HG02678 (cell line): ENCODE results near the gene KRTAP4-7.
"Not testable (repeated sequence)": the region's sequence is repeated elsewhere in the genome, so short reads cannot be mapped to it uniquely, and the experiment has no call there.

Experiments used
- ATAC-seq: cut with Tn5 transposase; IDR thresholded peaks from one replicate; pipeline ENCODE4 v1.9.1; 2021; ENCODE audit warnings: mild to moderate bottlenecking, moderate library complexity; ENCODE audit not compliant: unreplicated experiment

KRTAP4-7 gene

DNA sequence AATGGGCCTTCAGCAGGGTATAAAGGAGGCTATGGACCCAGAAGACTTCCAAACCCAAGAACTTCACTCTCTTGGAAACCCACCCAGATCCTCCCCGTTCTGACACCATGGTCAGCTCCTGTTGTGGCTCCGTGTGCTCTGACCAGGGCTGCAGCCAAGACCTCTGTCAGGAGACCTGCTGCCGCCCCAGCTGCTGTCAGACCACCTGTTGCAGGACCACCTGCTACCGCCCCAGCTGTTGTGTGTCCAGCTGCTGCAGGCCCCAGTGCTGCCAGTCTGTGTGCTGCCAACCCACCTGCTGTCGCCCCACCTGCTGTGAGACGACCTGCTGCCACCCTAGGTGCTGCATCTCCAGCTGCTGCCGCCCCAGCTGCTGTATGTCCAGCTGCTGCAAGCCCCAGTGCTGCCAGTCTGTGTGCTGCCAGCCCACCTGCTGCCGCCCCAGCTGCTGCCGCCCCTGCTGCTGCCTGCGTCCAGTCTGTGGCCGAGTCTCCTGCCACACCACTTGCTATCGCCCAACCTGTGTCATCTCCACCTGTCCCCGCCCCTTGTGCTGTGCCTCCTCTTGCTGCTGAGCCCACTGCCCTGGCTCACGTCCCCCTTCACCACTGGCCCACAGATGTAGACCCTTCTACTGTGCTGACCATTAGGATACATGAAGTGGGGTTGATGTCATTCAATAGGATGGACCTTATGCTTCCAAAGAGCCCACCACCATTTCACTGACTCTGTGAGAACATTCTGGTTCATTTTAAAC, at the start of gene KRTAP4-7:
Gene KRTAP4-7, plus strand, starts transcription at position 51 of the 757 bp plus-strand sequence. Its CDS starts 57 bp downstream, at position 108.
- not testable (repeated sequence) for ATAC-seq

DNA sequence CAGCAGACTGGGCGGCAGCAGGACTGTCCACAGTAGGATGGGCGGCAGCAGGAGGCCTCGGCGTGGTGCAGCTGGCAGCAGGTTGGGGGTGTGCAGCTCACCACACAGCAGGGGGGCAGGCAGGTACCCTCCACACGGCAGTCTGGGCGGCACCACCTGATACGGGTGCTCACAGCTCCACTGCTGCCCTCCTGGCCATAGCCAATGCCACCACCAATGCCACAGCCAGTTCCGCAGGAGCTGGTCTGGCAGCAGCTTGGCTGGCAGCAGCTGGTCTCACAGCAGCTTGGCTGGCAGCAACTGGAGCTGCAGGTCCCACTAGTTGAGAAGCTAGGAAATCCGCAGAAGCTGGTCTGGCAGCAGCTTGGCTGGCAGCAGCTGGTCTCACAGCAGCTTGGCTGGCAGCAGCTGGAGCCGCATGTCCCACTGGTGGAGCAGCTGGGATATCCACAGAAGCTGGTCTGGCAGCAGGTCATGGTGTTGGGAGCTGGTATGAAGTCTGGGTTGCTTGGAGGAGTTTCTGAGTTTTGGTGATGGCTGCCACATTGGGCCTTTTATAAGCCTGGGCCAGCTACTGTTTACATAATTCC, 49.5 kb upstream of the KRTAP4-7 start, which contains the start of gene KRTAP1-3:
Gene KRTAP1-3, minus strand, starts transcription at position 529 of the 590 bp plus-strand sequence. Its CDS starts 53 bp downstream, at position 476.
- not testable (repeated sequence) for ATAC-seq

DNA sequence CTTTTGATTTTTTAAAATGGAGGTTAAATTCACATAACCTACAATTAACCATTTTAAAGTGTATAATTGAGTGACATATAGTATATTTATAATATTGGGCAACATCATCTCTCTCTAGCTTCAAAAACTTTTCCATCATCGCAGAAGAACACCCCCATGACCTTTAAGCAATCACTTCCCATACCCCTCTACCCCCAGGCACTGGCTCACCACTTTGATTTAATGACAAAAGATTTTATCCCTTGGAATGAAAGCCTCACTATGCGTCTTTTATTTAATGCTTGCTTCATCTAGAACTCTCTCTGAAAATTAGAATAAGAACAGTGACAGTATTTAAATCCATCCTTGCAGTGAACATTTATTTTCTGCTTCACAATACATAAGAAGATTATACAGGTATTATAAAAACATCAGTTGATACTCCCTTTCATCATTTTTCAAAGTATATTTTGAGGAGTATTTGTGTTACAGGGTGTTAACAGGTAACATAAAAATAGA, 46.0 kb upstream of the KRTAP4-7 start:
- ATAC-seq, result no peak

DNA sequence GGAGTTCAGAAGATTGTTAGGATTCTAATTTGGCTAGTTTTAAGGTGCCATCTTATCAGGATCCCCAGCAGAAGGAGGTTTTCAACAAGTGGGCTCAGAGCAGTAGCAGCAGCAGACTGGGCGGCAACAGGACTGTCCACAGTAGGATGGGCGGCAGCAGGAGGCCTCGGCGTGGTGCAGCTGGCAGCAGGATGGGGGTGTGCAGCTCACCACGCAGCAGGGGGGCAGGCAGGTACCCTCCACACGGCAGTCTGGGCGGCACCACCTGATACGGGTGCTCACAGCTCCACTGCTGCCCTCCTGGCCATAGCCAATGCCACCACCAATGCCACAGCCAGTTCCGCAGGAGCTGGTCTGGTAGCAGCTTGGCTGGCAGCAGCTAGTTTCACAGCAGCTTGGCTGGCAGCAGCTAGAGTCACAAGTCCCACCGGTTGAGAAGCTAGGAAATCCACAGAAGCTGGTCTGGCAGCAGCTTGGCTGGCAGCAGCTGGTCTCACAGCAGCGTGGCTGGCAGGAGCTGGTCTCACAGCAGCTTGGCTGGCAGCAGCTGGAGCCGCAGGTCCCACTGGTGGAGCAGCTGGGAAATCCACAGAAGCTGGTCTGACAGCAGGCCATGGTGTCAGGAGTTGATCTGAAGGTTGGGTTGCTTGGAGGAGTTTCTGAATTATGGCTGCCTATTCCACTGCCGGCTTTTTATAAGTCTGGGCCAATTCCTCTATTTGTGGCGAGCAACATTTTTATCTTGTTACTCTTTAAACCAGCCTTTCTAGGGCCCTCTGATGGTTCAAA, 43.0 kb upstream of the KRTAP4-7 start, which contains the start of gene KRTAP1-1:
Gene KRTAP1-1, minus strand, starts transcription at position 668 of the 789 bp plus-strand sequence. Its CDS starts 53 bp downstream, at position 615.
- ATAC-seq, result not testable (repeated sequence)

DNA sequence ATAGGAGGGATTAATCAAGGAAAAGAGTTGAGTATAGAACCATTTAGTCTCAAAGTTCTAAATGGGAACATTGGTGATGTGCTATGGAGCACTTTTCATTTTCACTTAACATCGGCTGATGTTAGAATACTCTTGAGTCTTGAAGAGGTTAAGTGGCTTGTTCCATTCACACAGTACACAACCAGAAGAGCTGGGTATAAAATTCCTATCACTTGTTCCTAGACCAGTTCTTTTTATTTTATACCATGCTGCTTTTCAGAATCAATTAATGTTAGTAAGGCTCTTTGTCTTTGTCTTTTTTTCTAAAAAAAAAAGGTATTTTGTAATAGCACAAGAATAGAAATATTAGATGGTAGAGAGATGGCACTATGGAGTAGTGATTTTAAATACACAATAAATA, 41.0 kb upstream of the KRTAP4-7 start:
- no peak for ATAC-seq

DNA sequence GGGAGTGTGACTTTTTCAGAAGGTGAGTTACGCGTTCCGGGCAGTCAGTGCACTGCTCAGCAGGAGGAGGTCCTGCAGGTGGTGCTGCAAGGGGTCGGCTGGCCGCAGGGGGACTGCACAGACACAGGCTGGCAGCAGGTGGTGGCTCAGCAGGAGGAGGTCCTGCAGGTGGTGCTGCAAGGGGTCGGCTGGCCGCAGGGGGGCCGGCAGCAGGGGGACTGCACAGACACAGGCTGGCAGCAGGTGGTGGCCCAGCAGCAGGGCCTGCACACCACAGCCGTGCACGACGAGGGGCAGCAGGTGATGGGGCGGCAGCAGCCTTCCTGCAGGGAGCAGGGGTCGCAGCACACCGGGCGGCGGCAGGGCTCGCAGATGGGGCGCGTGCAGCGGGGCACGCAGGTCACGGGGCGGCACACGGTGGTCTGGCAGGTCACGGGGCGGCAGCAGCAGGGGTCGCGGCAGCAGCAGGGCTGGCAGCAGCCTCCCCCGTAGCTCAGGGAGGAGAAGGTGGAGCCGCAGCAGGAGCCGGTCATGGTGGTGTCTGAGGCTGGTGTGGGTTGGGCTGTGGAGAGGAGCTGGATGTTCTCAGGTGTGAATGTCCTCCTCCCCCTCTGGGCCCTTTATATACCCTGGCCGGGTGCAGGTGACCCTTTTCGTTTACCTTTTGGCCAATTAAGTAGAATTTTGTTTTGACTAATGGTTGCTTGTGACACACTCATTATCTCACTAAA, 37.0 kb upstream of the KRTAP4-7 start, which contains the start of gene KRTAP2-1:
Gene KRTAP2-1, minus strand, starts transcription at position 582 of the 731 bp plus-strand sequence. Its CDS starts 49 bp downstream, at position 533.
- ATAC-seq, result not testable (repeated sequence)

DNA sequence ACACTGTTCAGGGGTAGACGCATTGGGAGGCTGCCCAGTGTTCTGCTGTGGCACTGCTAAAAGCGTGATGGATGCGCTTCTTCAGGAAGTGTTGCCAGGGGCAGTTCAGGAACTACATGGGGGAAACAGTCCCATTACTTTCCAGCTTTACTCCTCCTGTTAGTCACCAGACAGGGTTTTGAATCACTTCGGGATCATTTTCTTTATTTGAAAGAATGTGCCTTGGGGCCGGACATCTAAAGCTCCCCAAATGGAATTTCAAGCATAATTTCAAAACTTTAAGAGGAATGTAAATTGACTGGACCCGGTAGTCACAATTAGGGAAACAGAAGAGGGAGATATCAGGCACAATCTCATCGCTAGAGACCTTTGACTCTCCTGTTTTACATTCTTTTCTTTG, 35.5 kb upstream of the KRTAP4-7 start:
- ATAC-seq, result no peak

DNA sequence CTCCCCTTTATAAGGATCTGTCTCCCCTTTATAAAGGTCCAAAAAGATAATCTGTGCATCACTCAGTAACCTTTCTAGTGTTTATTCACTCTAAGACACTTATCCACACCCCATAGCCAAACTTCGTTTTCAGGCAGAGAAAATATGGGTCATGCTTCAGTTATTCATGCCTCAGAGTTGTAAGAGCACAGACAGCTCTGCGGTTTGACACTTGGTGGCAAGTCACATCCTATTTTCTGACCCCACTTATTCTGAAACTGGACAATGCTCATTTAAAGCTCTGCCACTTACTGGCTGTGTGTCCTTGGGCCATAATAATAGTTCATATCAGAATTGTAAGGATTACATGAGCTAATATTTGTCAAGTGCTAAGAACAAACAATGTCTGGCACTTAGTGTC, 34.8 kb upstream of the KRTAP4-7 start:
- no peak for ATAC-seq

DNA sequence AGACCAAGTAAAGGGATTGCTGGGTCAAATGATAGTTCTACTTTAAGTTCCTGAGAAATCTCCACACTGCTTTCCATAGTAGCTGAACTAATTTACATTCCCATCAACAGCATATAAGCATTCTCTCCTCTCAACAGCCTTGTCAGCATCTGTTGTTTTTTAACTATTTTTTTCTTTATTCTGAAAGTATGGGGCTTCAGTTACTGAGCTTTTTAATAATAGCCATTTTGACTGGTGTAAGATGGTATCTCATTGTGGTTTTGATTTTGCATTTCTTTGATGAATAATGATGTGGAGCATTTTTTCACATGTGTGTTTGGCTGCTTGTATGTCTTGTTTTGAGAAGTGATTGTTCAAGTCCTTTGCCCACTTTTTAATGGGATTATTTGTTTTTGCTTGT, 31.4 kb upstream of the KRTAP4-7 start:
- ATAC-seq, result no peak

DNA sequence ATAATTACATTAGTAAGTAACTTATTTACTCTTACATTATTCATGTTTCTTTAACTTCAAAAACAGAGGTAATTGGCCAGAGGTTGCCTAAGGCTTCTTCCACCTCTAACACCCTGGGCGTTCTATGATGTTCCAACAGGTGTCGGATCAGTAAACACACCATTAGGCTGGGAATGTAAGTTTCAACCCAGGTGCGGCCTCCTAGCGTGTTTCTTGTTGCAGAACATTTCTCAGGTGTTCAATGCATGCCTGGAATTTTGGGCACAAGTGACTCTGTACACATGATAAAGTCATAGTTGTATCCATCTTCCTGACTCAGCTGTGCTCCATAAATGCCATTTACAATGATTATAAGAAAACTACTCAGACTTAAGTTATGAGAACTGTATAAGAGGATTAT, 29.9 kb upstream of the KRTAP4-7 start:
- no peak for ATAC-seq

DNA sequence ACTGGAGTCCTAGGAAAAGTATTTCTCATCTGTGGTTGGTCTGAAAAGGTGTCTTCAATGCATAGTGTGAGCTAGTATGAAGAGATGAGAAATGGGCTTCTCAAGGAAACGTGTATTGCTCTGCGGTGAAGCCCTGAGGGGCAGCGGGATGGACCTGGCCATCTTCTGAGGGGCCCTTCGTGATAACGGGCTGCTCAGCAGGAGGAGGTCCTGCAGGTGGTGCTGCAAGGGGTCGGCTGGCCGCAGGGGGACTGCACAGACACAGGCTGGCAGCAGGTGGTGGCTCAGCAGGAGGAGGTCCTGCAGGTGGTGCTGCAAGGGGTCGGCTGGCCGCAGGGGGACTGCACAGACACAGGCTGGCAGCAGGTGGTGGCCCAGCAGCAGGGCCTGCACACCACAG, 29.4 kb upstream of the KRTAP4-7 start:
- ATAC-seq, result not testable (repeated sequence)

DNA sequence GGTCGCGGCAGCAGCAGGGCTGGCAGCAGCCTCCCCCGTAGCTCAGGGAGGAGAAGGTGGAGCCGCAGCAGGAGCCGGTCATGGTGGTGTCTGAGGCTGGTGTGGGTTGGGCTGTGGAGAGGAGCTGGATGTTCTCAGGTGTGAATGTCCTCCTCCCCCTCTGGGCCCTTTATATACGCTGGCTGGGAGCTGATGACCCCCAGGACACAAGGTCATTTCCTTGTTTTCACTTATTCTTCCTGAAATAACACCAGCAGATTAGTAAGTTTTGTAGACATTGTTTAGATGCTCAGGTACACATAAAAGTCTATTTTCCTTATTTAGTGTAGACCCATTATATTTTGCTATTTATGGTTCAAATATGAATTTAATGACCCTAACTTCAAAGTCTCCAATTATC, 28.8 kb upstream of the KRTAP4-7 start, which contains the start of gene KRTAP2-2:
Gene KRTAP2-2, minus strand, starts transcription at position 101 of the 400 bp plus-strand sequence. Its CDS starts 19 bp downstream, at position 82.
- not testable (repeated sequence) for ATAC-seq

DNA sequence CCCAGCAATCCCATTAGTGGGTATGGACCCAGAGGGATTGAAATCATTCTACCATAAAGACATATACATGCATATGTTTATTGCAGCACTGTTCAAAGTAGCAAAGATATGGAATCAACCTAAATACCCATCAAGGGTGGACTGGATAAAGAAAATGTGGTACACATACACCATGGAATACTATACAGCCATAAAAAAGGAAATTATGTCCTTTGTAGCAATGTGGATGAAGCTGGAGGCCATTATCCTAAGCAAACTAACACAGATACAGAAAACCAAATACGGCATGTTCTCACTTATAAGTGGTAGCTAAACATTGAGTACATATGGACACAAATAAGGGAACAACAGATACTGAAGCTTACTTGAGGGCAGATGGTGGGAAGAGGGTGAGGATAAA, 26.4 kb upstream of the KRTAP4-7 start:
- no peak for ATAC-seq

DNA sequence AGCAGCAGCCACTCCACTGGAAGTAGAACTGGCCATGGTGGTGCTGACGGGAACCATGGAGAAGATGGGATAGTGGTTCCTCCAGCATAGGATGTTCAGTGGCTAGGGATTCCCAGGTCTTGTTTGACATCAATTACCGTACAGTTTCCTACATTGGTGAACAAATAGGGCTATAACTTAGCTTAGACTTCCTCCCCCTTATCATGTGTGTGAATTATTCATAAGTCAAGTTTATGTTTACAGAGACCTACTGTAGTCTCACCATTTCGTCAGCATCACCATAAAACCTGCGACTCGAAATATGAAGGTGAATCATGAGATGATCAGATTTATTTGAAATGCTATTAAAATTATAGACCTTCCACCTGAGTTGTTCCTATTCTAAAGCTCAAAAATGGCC, 25.2 kb upstream of the KRTAP4-7 start:
- no peak for ATAC-seq

DNA sequence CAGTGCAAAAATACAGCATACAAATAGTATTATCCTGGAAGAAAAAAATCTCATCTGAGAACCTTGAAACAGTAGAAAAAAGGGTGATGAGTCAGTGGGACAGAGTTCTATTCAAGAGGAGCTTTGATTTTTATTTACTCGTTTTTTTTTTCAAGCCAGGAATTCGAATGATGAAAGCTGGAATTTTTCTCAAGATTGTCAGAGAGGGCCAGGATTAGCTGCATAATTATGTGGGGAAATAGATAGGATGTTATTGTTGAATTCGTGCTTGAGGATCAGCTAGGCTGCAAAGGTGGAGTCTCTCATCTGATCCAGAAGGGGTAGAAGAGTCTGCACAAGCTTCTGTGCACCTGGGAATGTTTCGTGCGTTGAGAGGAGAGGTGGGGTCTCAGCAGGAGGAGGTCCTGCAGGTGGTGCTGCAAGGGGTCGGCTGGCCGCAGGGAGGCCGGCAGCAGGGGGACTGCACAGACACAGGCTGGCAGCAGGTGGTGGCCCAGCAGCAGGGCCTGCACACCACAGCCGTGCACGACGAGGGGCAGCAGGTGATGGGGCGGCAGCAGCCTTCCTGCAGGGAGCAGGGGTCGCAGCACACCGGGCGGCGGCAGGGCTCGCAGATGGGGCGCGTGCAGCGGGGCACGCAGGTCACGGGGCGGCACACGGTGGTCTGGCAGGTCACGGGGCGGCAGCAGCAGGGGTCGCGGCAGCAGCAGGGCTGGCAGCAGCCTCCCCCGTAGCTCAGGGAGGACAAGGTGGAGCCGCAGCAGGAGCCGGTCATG, 24.5 kb upstream of the KRTAP4-7 start:
- ATAC-seq, result not testable (repeated sequence)

DNA sequence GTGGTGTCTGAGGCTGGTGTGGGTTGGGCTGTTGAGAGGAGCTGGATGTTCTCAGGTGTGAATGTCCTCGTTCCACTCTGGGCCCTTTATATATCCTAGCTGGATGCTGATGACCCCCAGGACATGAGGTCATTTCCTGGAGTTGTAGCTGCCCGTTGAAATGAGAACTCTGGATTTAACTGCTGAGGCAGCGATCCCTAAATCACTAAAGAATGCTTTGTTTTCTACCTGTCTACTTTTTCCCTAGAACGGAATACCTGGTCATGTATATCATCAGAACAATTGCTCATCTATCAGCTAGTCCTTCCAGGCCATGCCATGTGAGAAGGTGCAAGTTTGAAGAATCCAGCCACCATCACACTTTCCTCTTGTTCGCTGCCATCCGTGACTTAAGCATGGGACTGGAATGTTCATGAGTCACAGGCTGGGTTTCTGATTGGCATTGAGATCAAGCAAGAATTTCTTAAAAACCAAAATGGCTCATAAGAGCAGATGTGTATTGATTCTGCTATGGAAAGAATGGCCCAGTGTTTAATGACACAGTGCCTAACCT, 23.8 kb upstream of the KRTAP4-7 start, which contains the start of gene KRTAP2-3:
Gene KRTAP2-3, minus strand, starts transcription at position 63 of the 553 bp plus-strand sequence. CDS start 64 bp downstream, outside the sequence.
- ATAC-seq, result no peak

DNA sequence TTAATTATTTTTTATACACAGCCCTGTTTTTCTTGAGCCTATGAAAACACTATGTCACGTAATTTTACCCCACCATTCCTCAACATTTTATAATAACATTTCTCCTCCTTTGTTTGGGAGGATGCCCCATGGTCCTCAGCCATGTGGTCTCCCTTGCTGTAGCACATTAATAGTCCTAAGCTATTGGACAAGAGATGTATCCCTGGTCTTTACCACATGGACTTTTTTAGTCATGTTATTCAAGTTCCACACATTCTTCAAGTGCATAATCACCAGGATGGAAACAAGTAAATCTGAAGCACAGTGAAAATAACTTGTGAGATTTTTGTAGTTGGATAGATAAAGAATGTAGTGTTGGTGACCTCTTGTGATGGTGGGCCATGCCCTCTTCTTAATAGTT, 22.0 kb upstream of the KRTAP4-7 start:
- ATAC-seq, result no peak

DNA sequence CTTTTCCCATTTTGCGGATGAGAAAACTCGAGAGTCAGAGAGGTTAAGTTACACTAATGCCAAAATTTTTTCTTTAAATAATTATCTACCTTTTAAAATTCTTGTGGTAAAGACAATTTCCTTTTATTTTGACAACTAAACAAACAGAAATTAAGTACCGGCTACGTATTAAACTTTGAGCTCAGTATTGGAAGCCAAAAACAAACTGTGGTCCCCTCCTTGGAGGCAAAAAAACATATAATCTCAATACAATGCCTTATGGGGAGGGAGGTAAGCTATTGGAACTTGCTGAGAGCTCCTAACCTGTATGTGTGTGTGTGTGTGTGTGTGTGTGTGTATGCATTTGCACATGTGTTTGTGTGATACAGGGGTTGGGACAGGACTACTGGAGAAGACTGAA, 20.5 kb upstream of the KRTAP4-7 start:
- ATAC-seq, result no peak

DNA sequence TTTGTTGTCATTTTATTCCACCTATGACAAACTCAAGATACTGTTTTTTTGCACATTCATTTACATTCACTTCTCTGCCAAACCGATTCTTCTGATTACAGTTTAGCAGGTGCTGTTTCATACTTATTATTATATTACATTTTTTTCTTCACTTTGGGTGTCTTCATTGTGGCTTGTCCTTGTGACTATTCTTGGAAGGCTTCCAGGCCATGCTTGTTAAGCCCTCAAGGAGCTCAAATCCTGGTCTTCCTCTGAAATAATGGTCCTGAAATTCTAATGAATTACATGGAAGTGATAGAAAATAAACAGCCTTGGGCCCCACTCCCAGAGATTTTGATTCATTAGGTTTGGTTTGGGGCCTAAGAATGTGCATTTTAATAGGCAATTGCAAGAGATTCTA, 19.6 kb upstream of the KRTAP4-7 start:
- ATAC-seq, result no peak
